ENCODE data around the gene APPBP2. TPM values are rescaled to one million over a fixed set of nuclear protein-coding genes. Genes with fewer than 3 reads are reported as not detected.
"Not testable (repeated sequence)": the region's sequence is repeated elsewhere in the genome, so short reads cannot be mapped to it uniquely, and the experiment has no call there.

Gene APPBP2
- total RNA-seq, 1 donor from 2014 or later: 19.9 TPM

DNA sequence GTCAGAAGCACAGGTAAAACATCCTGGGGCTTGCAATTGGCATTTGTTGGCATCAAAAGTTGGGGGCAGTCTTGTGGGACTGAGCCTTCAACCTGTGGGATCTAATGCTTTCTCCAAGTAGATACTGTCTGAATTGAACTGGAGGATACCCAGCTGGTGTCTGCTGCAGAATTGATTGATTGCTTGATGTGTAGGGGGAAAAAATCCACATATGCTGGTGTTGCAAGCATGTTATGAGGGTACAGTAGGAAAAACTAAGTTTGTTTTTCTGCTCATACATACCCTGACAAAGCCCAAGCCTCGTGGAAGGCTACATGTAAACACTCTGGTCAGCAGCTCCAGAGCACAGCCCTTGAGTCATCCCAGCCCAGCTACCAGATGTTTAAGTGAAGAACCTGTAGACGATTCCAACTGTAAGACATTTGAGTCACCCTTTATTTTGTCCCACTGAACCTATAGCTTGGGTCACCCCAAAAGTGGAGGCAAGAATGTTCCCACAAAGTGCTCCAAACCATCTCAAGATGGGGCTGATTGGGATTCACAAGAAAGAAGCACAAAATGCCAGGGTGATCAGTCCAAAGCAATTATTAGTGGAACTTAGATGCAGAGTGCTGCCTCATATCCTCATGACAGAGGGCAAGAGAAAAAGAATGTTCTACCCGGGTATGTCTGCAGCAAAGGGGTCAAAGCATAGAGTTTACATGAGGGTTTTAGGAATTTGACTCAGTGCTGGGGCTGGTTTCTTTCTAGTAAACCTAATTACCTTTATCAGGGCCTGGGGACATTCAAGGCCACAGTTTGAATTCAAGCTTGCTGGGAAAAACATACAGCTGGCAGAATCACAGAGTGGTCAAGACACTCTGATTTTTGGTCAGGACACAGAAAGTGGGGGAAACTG, 9.6 kb upstream of the APPBP2 start:
- DNase-seq (ENCODE audit: low spot score): no peak
- intact Hi-C loops (cut with DNase I): no loop called here

DNA sequence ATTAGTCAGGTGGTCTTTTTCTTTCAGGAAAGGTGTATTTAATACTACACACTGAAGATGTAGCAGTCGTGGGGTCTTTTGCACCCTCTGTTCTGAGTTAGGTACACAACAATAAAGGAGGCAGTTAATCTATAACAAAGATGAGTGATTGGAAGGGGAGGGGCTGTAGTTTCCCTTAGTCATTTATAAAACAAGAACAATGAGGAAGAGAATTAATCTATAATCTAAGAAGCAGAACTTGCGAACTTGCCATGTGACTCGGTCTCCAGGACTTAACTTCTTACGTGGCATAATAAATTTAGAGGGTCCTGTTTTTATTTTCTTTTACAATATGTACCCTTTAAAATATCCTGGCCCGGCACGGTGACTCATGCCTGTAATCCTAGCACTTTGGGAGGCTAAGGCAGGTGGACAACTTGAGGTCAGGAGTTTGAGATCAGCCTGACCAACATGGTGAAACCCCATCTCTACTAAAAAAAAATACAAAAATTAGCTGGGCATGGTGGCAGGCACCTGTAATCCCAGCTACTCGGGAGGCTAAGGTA, 8.6 kb upstream of the APPBP2 start:
- no peak for DNase-seq (ENCODE audit: low spot score)
- intact Hi-C loops (cut with DNase I): no loop called here

DNA sequence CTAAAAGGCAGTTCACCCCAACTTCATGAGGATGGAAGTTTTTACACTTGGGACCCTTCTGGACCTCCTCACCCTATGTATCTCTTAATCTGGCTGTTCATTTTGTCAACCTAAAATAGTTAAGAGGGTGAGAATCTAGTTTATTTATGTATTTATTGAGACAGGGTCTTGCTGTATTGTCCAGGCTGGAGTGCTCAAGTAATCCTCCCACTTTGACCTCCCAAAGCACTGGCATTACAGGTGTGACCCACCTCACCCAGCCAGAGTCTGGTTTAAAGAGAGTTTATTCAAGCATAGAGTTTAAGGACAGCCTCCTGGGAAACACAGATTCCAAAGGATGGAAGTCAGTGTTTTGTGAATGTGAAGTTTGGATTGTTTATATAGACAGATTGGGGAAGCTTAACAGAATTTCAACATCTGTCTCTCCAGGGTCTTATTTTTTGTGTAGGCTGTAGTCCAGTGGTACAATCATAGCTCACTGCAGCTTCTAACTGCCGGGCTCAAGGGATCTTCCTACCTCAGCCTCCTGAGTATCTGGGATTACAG, 8.0 kb upstream of the APPBP2 start:
- no peak for DNase-seq (ENCODE audit: low spot score)
- intact Hi-C loops (cut with DNase I): no loop called here

DNA sequence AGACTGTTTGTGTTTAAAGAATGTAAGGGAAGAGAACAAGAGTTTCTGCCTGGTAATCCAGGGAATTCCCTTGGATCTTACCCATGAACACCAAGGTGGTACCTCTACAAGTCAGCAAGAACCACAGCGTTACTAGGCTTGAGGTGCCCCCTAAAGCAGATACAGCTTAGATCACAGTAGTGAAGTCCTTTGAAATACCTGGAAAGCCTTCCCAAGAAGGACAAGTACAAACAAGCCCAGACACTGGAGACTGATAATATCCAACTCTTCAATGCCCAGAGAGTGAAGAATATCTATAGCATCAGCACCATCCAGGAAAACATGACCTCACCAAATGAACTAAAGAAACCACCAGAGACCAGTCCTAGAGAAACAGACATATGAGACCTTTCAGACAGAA, 3.8 kb upstream of the APPBP2 start:
- intact Hi-C loops (cut with DNase I): loop anchor here (5.0 to 10.0 kb wide), 2 partner anchors 45 to 63 kb away; no protein-coding TSS in a partner anchor
- DNase-seq (ENCODE audit: low spot score): no peak

DNA sequence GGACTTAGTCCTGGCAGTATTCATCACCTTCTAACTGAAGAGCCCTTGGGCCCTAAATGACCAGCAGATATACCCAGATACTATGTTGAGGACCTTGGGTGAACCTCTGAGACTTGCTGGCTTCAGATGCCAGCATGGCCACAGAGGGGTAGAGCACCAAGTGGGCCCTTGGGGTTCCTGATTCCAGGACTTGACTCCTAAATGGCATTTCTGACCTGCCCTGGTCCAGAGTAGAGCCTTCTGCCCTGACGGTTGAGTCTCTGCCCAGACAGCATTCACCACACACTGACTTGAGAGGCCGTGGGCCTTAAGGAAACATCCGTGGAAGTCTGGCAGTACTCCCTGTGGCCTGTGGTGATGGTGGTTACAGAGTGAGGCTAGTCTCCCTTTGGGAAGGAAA, 2.8 kb upstream of the APPBP2 start:
- no peak for DNase-seq (ENCODE audit: low spot score)
- intact Hi-C loops (cut with DNase I): loop anchor here (5.0 to 10.0 kb wide), 2 partner anchors 46 to 62 kb away; no protein-coding TSS in a partner anchor

DNA sequence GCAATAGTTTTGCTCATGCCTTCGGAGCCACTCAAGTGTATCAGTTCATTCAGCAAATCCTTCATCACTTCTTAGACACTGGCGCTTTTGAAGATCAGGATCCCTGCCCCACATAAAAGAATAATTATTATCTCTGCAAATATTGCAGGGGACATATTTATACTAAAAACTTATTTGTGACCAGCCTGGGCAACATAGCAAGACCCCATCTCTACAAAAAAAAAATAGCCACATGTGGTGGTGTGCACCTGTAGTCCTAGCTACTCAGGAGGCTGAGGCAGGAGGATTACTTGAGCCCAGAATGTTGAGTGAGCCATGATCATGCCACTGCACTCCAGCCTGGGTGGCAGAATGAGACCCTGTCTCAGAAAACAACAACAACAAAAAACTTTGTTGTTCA, 1.7 kb upstream of the APPBP2 start:
- intact Hi-C loops (cut with DNase I): loop anchor here (5.0 to 10.0 kb wide), 2 partner anchors 47 to 60 kb away; no protein-coding TSS in a partner anchor
- no peak for DNase-seq (ENCODE audit: low spot score)

DNA sequence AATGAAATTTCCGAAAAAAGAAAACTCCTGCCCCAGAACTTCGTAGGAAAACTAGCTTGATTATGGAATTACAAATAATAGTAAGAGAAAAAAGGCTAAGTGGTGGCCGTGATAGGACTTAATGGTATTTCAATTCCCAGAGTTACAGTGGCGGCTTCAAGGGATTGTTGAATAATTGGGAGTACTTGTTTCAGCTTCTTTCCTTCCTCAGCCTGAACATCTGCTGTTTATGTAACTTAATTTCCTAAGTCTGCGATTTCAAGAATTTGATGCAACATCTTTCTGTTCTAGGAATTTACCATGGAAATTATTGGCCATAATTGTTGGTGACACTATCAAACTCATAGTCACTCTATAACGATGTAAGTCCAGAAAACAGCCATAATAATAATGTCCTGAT, 684 bp upstream of the APPBP2 start:
- intact Hi-C loops (cut with DNase I): loop anchor here (5.0 to 10.0 kb wide), 2 partner anchors 48 to 59 kb away; no protein-coding TSS in a partner anchor

DNA sequence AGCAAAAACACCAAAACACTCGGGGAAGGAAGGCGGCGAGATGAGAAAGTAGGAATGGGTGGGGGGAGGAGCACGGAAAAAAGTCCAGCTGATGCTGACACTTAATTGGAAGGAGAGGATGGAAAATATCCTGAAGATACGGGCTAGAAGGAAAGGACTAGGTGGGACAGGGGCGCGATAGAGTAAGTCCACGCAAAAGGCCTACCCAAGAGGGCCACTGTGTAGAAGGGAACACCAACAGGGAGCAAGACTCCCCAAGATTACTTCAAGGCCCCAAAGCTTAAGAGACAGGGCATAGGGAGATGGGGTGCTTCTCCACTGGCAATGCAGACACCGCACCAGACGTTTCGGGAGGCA, 736 bp downstream of the APPBP2 start:
- DNase-seq (ENCODE audit: low spot score): no peak
- intact Hi-C loops (cut with DNase I): loop anchor here (2.0 to 10.0 kb wide), 3 partner anchors 49 to 75 kb away; partner anchors contain the start of gene PPM1D

More for the DNA sequence above, 684 bp upstream of the APPBP2 start:
- DNase-seq (ENCODE audit: low spot score): no peak

DNA sequence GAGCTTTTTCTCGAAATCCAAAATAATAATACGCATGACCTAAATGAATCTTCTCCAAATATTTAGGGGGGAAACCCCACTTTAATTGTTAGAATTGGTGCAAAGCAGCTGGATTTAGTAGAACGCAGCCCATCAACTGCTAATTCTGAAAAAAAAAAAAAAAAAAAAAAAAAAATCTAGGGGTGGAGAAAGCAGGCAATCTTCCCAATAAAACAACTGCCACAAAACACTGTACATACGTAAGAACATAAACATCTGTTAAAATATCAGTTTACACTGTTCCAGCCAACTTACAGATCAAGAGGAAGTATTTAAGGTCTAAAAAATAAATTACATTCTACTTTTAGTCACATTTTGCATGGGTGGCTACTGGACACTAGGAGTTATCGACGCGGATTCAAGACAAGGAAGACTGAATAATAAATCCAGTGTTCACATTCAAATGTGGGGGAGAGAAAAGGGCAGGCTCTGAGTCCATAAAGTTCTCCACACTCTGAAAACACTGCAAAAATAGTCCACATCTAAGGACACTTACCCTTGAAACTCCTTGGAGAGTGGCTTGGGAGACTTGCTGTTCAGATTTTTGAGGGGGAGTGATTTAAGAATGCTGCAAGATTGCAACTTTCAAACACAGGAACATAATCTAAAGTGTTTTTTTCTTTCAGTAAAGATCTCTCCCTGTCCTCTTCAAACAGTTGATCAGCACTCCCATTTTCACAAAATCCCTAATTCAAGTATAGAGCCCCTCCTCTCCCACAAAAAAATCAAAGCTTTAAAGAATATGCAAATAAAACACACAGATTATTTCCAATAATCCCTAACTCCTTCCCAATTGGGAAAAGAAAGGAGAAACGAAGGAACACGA, 1.3 kb downstream of the APPBP2 start:
- intact Hi-C loops (cut with DNase I): loop anchor here (2.0 to 10.0 kb wide), 3 partner anchors 50 to 76 kb away; partner anchors contain the start of gene PPM1D
- DNase-seq (ENCODE audit: low spot score): no peak

DNA sequence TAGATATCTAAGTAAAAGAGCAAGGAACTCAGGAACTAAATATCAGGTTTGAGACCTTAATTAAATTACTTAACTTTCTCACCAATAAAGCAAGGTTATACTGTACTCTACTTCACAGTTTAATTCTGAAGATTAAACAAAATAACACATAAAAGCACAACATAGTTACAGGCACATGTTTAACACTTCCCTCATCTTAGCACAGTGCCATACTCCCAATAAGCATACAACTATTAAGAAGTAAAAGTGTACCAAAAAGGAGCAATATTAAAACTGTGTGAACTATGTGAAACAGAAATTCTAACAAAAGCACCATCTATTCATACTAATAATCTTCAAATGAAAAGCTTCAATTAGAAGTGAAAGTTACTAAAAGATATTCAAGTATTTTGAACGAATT, 2.2 kb downstream of the APPBP2 start:
- intact Hi-C loops (cut with DNase I): loop anchor here (2.0 to 10.0 kb wide), 2 partner anchors 51 to 77 kb away; partner anchors contain the start of gene PPM1D
- no peak for DNase-seq (ENCODE audit: low spot score)

DNA sequence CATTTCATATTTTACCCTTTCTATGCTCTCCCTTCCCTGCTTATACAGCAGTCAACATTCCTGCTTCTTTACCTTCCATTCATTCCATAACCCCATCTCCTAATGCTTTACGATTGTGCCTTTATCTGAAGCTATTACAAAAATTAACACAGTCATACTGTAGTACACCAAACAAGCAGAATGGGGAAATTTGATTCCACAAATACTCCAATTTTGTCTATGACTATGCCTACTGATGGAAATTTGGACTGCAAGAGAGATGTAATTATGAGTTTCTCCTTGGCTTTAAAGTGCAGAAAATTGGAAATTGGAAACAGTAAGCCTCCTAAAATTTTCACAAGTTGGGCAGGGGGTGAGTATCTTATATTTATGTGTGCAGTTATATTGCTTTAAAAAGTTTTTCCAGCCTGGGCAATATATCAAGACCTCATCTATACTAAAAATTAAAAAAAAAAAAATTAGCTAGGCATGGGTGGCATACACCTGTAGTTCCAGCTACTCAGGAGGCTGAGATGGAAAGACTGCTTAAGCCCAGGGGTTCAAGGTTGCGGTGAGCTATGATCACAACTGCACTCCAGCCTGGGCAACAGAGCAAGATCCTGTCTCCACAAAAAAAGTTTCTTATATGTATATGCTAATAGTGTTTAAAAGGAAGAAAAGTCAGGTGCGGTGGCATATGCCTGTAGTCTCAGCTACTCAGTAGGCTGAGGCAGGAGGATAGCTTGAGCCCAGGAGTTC, 3.0 kb downstream of the APPBP2 start:
- intact Hi-C loops (cut with DNase I): loop anchor here (10.0 kb wide), 1 partner anchor 52 kb away; no protein-coding TSS in a partner anchor
- DNase-seq (ENCODE audit: low spot score): no peak

DNA sequence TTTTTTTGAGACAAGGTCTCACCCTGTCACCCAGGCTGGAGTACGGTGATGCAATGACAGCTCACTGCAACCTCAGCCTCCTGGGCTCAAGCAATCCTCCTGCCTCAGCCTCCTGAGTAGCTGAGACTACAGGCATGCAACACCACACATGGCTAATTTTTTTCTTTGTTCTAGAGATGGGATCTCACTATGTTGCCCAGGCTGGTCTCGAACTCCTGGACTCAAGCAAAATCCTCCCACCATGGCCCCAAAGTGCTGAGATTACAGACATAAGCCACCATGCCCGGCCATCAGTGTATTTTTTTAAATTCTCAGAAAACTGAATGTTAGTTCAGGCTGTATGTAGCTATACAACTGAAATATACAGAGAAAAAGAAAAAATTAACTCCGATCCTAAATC, 6.2 kb downstream of the APPBP2 start:
- DNase-seq (ENCODE audit: low spot score): no peak
- intact Hi-C loops (cut with DNase I): loop anchor here (10.0 kb wide), 1 partner anchor 55 kb away; no protein-coding TSS in a partner anchor

DNA sequence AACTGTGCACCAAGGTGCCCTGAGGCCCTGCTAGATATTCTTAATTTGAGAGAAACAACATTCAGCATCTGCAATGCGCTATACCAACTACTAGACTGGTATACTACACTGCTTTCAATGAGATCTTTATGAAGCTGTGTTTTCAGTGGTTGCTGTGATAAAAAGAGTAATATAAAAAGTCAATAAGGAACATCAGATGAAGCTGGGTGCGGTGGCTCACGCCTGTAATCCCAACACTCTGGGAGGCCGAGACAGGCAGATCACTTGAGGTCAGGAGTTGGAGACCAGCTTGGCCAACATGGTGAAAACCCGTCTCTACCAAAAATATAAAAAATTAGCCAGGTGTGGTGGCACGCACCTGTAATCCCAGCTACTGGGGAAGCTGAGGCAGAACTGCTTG, 10.4 kb downstream of the APPBP2 start:
- intact Hi-C loops (cut with DNase I): not testable (repeated sequence)

DNA sequence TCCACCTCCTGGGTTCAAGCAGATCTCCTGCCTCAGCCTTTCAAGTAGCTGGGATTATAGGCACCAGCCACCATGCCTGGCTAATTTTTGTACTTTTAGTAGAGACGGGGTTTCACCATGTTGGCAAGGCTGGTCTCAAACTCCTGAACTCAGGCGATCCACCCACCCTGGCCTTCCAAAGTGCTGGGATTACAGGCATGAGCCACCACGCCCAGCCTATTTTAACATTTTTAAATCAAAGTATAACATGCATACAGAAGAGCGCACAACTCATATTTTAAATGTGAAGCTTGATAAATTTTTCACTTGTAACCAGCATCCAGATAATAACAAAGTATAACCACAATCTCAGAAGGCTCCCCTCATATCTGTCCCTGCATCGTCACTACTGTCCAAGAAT, 10.8 kb downstream of the APPBP2 start:
- DNase-seq (ENCODE audit: low spot score); intact Hi-C loops (cut with DNase I): not testable (repeated sequence)

More for the DNA sequence above, 10.4 kb downstream of the APPBP2 start:
- DNase-seq (ENCODE audit: low spot score): not testable (repeated sequence)

DNA sequence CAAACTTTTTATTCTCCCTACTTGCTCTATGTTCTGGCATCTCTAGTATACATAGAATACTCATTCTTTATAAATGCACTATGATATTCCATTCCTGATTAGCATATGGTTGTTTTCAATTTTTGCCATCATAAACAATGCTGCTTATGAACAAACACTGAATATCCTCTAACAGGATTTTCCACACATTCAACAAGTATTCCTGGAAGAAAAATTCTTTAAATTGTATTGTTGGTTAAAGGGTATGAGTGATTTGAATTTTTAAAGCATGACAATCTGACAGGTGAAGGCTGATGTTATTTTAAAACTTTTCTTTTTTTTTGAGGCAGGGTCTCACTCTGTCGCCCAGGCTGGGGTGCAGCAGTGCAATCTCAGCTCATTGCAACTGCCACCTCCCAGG, 11.5 kb downstream of the APPBP2 start:
- no peak for DNase-seq (ENCODE audit: low spot score)
- intact Hi-C loops (cut with DNase I): no loop called here

DNA sequence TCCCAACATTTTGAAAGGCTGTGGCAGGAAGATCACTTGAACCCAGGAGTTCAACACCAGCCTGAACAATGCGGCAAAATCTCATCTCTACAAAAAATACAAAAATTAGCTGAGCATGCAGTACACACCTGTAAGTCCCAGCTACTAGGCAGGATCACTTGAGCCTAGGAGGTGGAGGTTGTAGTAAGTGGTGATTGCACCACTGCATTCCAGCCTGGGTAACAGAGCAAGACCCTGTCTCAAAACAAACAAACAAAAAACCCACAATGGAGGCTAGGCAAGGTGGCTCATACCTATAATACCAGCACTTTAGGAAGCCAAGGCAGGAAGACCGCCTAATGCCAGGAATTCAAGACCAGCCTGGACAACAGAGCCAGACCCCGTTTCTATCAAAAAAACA, 12.0 kb downstream of the APPBP2 start:
- intact Hi-C loops (cut with DNase I): no loop called here
- DNase-seq (ENCODE audit: low spot score): no peak

DNA sequence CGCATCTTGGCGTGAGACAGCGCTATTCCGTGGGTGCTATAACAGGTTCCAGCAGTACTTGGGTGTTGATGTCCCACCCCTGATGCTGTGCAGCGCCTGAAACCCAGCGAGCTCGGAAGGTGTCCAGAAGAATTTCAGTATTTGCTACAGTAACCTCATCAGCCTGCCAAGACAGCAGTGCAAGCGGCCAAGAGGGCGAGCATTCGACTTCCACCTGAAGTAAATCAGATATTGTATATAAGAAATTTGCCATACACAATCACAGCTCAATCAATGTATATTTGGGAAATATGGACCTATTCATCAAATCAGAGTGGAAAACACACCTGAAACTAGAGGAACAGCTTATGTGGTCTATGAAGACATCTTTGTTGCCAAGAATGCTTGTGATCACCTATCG, 13.0 kb downstream of the APPBP2 start:
- intact Hi-C loops (cut with DNase I): no loop called here
- DNase-seq (ENCODE audit: low spot score): no peak

DNA sequence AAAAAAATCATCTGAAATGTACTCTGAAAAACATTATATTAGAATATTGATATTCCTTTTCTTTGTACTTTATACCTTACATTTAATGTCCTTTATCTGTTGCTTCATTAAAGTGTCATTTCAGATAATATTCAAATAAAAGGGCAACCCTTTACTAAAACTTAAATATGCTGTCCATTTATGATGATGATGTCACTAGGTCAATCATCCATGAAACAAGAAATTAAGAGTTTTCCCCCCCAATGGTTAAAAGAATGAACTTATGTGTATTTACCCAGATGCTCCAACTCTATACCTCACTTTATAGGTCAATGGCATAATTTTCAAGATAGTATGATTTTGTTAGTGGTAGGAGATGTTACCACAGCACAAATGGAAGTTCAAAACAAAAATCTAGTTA, 15.3 kb downstream of the APPBP2 start:
- no peak for DNase-seq (ENCODE audit: low spot score)
- intact Hi-C loops (cut with DNase I): no loop called here

DNA sequence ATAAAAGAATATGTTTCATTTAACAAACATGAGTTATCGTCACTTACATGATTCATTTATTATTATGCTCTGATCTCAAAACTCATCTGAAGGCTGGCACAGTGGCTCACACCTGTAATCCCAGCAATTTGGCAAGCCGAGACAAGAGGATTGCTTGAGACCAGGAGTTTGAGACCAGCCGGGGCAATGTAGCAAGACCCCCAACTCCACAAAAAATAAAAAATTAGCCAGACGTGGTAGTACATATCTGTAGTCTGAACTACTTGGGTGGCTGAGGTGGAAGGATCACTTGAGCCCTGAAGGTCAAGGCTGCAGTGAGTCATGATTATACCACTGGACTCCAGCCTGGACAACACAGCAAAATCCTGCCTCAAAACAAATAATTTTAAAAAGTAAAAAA, 16.0 kb downstream of the APPBP2 start:
- no peak for DNase-seq (ENCODE audit: low spot score)
- intact Hi-C loops (cut with DNase I): no loop called here
